Fibroblast of peridontal ligament (primary cell): ENCODE measurements around the gene ONECUT3.

Source experiments
- DNase-seq: peaks from one replicate; pipeline ENCODE4 v3.0.0-alpha.2; 2010; ENCODE audit errors: extremely low read depth

Gene ONECUT3

DNA sequence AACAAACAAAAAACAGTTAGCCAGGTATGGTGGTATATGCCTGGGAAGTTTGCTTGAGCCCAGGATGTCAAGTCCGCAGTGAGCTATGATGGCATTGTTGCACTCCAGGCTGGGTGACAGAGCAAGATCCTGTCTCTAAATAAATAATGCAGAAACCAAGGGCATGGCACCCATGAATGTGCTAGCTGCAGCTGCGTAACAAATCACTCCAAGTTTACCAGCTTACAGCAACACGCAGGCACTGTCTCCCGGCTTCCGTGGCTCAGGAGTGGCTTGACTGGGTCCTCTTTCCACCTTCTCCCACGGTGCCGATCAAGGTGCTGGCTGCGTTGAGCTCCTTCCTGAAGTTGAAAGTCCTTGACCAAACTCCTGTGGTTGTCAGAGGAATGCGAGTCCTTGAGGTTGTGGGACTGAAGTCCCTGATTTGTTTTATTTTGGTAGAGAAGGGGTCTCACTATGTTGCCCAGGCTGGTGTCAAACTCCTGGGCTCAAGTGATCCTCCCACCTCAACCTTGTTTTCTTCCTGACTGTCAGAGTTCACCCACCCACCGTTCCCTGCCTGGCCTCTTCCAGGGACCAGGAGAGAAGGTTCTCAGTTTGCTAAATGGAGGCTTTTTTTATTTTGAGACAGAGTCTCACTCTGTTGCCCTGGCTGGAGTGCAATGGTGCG is 13.2 kb upstream of the ONECUT3 start:
- no peak for DNase-seq

DNA sequence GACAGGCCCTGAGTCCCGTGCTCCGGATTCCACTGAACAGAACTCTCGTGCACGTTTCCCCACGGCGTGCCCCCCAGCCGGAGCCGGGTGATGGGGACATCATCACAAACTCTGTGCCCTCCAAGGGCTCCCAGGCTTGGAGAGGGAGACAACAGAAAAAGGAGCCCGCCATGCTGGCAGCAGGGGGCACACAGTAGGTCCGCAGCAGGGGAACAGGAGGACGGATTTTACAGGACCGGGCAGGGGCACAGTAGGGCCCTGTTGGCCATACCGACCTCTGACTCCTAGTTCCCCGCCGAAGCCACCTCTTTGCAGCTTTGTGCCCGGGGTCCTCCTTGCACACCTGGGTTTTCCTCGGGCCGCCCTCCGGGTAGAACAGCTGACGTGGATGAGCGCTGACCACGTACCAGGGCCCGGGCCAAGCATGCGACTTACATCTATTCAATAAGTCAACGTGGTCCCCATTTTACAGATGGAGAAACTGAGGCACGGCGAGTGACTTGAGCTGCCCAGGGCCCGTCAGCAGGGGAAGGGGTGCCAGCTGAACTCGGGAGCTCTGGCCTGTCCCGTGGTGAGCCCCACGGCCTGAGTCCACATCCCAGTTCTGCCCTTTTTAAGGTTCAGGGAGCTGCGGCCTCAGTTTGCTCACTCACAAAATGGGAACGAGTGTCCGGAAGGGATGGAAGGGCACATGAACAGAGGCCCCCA is 10.2 kb upstream of the ONECUT3 start:
- DNase-seq = no peak

DNA sequence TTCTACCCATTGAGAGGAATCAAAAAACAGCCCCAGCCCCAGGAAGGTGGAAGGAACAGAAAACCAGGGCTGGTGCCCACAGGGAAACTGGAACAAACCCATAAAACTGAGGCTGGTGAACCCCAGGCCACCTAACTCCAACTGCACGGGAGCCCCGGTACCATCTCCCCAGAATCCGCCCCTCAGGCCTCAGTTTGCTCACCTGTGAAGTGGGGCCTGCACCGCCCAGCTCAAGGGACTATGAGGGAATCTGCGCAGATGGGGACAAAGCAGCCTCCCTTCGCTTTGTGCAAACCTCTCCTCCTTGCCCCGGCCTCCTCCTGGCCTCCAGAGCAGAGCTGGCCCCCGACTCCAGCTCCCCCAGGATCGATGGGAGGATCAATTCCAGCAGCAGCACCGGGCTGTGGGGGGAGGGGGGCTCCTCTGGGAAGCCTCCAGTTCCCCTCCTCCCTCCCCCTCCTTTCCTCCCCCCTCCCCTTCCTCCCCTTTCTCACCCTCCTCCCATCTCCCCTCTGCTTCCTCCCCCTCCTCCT is 9.1 kb upstream of the ONECUT3 start:
- DNase-seq = no peak

DNA sequence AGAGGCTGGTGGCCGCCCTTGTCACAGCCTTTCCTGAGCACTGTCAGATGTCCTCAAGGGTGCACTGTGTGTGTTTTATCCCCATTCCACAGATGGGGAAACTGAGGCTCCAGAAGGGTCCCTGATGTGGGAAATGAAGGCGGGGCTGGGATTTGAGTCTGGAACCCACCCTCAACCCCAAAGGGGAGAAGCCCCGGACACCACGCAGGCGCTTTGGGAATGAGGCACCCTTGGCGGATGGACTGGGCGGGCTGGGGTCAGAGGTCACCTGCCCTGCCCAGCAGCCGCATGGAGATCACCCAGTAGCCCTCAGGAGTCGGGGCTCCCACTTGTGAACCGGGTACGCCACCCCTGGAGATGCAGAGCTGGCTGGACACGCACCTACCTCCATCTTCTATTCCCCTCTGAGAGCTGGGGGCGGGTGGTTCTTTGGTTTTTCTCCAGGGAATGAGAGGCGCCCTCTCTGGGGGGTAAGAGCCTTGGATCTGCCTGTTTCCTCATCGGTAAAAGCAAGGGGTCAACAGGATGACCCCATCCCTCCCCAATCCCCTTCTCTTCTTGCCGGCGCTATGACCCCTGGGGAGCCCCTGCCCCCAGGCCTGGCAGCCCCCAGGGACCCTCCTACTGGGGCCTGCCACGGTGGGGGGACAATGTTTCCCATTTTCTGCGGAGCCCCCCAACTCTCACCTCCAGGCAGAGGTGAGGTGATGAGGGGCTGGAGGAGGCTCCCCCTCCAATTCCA is 8.3 kb upstream of the ONECUT3 start:
- DNase-seq = no peak

DNA sequence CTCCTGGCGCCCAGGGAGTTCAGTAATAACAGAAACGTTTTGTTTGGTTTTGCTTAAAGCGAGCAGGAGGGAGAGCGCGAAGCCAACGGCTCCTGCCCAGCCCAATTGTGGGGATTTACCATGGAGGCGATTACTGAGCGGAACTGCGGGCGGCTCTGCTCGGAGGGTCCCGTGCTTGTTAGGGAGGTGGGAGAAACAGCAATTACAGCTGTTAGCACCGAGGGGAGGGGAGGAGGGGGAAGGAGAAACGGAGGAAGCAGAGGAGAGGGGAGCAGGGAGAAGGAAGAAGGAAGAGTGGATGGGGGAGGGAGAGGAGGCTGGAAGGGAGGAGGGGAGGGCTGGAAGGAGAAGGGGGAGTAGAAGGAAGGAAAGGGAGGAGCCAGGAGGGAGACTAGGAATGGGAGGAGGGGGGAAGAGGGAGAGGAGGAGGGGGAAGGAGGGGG is 7.7 kb upstream of the ONECUT3 start:
- no peak for DNase-seq

DNA sequence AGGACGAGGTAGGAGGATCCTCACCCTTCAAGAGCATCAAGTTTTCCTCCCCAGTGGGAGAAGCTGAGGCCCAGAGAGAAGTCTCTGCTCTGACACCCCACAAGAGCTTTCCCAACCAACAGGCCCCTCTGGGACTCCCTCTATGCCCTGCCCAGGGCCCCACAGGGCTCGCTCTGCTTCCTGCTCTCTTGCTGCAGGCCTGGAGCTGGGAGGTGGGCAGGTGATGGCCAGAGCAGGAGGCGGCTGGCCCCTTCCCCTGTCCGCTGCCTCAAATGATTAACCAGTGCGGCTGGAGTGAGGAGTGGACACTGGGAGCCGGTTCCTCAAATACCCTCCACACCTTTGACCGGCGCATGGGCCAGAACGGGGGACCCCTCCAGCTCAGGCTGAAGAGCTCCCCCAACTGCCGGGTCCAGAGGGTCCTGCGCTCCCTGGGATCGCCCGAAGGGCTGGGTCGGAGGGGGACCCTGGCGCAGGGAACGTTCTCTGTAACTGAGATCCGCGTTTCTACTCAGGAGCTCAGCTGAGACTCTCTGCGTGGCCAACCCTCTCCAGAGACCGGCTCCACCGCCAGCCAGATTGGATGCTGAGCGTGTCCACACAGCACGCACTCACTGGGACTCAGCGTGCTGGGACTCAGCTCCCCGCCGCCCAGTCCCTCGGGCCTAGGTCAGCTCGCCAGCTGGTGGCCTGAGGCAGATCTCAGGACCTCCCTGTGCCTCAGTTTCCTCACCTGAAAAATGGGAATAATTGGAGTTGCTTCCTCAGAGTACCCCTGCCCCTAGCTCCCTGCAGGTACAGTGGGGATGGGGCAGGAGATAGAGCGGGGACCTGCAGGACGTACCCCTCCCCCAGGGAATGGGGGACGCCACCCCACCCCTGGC is 6.7 kb upstream of the ONECUT3 start:
- no peak for DNase-seq

DNA sequence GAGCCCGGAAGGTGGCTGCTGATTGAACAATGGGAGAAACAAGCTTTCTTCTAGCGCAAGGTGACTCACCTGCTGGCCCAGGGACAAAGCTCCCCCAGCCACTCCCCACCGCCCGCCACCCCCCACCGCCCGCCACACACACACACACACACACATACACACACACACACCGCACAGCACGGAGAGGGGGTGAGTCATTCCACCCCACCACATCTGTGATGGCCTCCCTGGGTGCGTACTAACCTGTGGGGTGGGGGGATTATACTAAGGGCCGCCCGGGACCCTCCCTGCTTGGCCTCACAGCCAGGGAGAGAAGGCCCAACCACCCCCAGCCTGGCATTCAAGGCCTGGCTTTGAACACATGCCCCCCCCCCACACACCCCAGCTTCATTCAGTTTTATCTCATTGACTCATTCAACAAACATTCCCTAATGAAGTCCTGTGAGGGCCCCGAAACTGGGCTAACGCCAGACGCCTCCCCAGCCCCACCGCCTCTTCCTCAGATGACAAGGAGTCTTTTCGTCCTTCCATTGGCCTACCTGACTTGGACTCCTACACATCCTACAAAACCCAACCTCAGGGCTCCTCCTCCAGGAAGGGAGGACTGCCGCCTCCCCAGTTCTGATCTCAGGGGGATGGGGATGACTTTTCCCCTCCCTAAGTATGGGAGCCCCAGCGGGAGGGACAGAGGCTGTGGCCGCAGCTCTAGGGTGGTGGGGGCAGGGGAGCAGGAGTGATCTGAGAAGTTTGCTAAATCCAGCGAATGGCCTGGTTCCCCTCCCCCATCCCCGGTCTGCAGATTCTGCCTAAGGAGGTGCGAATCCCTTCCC is 5.8 kb upstream of the ONECUT3 start:
- DNase-seq = peak; percentile 23

DNA sequence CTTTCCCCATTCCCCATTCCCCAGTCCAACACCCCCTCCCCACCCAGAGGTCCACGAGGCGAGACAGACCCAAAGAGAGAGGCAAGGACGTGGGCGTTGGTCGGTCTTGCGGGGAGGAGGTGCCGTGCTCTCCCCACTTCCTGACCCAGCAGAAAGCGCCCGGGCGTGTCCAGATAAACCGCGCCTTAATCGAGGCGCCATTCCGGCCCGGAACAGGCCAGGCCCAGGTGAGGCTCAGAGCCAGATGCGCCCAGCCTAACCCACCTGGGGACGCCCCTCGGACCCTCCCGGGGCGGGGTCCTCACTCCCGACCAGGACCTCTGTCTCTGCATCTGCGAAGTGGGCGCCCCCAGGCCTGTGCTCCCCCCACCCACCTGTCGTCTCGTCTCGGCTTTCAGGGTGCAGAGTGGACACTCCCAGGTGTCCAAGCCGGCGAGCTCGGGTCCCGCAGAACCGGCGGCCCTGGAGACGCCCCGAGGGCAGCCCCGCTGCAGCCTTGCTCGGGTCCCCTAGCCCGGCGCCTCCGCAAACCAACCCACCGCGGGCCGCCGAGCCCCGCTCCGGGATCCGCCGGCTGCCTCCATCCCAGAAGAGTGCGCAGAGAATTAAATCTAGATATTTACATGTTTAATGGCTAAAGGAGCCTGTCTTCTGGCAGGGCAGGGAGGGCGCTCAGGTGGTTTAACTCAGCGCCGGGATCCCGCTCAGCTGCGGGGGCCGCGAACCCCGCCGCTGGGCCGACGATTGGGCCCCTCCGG is 5.0 kb upstream of the ONECUT3 start:
- DNase-seq = no peak

DNA sequence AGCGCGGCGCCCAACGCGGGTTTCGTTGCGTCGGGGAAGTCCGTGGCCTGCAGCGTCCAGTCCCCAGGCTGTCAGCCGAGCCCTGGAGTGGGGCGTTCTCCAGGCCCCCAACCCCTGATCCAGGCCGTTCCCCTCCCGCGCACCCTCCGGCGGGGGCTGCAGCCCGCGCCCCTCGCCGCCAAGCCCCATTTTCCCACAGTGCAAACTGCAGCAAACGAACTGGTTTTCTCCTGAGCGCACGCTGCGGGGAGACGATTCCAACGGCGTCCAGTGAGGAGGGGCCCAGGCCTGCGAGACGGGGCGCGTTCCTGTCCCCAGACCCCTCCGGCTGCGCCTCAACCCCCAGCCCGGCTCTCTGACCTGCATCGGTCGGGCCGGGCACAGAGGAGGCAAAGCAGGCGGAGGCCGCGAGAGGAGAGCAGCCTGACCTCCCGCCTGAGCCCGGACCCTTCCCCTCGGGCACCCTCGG is 4.4 kb upstream of the ONECUT3 start:
- no peak for DNase-seq

DNA sequence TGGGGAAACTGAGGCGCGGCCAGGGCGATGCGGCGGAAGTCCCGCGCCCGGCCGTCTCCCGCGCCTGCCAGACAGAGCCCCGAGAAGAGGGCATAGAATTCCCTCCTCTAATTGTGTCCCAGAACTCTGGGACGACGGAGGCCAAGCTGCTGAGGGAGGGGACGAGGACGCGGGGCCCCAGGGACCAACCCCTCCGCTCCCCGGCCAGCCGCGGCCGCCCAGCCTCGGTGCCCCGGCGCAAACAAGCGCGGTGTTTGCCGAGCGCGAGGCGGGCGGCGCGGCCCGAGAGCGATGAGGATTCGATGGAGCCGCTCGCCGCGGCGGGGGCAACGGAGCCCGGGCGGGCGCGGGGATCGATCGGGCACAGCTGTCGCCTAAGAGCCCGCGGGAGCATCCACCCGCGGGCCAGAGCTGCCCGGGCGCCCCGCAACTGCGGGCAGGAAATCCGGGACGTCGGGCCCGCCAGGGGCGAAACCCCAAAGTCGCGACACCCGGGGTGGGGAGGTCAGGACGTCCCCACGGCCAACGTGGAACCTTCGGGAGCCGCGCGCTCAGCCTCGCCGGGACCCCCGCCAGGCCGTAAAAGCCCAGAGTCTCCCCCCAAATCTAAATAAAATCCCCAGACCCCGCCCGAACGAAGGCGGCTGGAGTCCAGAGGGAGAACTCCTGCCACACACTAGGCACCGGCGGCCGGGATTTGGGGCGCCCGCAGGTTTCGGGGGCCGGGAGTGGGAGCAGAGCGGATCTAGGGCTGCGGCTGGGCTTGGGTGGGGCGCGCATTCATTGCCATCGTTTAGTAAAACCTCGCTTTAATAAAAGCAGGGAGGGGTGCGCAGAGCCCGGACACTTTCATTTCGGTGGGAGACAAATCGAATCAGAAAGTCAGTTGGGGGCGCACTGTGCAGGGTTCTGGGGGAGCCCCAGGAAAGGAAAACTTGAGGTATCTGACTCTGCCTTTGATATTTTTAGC is 3.6 kb upstream of the ONECUT3 start:
- no peak for DNase-seq

DNA sequence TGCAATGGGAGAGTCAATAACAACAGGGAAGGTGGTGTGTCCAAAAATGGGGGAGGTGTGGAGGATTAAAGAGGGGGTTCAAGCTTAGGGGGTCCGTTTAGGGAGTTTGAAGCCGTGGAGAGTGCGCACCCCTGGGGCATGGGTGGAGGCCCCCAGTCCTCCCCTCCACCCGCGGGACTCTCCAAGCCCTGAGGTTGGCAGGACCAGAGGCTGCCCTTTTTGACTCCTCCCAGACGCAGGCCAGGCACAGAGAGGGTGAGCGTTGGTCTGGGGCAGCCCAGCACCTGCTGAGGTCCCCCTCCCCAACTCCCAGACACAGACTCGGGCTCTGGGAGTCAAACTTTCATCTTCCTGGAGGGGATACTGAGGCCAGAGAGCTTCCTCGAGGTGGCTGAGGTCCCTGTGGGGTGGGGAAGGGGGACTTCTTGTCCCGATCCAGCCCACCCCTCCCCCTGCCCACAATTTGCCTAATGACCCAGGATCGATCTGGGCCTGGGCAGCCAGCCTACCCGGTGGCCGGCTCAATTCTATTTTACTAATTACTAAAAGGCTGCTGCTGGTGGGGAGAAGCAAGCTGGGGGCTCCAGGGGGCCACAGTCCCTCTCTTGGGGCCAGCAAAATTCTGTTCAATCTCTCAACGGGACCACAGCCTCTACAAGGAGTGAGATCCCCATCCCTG is 2.8 kb upstream of the ONECUT3 start:
- no peak for DNase-seq

DNA sequence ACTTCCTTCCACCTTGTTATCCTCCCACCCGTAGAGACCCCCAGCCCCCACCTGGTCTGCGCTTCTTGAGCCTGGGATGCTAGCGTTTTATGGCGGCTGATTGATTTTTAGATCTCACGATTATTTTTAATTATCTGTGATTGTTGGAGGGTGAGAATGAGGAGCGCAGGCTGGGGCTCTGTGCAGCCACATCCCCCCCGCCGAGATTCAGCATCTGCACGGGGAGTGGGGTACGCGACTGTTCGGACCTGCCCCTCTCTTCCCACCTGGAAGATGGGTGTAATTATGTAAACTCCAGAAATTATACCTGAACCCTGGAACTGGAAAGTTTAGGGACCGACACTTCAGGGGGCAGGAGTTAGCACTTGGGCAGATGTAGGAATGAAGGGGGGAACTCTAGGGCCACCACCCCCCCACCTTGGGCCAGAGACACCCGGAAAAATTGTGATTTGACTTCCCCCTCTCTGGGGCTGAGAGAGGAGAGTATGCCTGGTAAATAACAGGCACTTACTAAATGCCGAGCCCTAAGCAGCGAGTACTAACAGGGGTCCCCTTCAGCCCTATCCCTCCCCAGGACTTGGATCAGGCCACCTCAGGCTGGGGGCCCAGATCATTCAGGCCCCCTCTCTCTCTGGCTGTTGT is 1.8 kb upstream of the ONECUT3 start:
- no peak for DNase-seq

DNA sequence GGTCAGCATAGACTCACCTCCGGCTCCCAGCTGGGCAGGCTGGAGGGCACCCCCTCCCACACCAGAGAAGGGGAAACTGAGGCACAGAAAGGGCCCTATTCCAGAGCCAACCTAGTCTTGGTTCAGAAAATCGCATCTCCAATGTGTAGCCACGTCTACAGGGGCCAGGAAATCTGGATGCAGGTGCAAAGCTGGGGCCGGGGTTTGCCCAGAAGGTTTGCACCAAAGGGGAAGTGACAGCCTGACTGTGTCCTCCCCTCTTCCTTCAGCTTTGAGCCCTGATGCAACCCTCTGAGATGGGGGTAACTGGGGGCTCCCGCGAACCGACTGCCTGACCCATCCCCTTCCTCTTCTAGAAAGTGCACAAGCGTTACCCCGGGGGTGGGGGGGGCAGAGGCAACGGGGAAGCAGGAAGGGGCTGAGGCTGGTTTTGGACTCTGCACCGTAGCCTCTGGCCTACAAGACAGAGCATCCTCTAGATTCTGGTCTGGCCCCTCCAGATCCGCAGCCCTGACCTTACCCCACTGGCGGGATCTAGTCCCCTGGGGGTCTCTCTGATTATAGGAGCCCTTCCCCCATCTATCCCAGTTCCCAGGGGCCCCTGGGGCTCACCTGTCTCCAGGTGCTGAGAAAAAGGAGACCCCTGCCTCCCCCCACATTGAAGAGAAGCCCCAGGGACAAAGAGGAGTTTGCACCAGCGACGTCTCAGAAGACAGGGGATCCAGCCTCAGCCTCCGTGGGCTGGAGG is 1.1 kb upstream of the ONECUT3 start:
- no peak for DNase-seq

DNA sequence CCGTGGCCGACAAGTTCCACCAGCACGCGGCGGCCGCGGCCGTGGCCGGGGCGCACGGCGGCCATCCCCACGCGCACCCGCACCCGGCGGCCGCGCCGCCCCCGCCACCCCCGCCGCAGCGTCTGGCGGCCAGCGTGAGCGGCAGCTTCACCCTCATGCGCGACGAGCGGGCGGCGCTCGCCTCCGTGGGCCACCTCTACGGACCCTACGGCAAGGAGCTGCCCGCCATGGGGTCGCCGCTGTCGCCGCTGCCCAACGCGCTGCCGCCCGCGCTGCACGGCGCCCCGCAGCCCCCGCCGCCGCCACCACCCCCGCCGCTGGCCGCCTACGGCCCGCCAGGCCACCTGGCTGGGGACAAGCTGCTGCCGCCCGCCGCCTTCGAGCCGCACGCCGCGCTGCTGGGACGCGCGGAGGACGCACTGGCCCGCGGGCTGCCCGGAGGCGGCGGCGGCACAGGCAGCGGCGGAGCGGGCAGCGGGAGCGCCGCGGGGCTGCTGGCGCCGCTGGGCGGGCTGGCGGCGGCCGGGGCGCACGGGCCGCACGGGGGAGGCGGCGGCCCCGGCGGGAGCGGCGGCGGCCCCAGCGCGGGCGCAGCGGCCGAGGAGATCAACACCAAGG is 821 bp downstream of the ONECUT3 start:
- DNase-seq = no peak

DNA sequence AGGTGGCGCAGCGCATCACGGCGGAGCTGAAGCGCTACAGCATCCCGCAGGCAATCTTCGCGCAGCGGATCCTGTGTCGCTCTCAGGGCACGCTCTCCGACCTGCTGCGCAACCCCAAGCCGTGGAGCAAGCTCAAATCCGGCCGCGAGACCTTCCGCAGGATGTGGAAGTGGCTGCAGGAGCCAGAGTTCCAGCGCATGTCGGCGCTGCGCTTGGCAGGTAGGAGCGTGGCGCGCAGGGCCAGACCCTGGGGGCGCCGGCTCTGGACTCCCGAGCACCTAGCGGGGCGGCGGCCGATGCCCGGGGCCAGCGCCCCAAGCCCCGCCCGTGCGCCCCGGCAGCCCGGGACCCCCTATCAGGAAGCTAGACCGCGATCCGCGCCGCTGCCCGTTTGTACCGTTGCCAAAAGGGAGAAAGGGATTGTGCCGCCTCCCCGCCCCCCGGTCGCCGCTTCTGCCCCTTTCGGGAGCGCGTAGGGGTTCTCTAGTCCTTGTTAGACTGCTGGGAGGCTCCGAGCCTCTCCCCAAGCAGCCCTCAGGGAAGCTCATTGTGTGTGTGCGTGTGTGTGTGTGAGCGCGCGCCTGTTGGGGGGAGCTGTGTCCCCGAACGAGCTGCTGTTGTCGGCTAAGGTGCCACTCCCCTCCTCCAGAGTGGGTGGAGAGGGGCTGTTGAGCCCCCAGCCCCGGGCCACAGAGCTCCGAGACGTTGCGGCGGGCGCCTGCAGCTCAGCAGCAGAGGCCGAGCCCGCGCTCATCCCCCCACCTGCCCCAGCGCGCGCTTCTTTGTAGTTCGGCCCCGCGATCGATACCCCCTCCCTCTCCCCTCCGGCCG is 1.5 kb downstream of the ONECUT3 start:
- no peak for DNase-seq
